Naive B cell (primary cell): ENCODE results near the gene PTAFR. TPM values are rescaled to one million over a fixed set of nuclear protein-coding genes. Genes with fewer than 3 reads are reported as not detected.

Experiments used
- ATAC-seq, 2 donors: fragments of 150-1000 bp; cut with Tn5 transposase; 2 replicates each; pipeline ENCODE4 v1.10.0; 2021; ENCODE audit warnings: low read depth in 2 of 2, mild to moderate bottlenecking in 2 of 2, moderate library complexity in 2 of 2
- DNase-seq: peaks from one replicate; pipeline ENCODE4 v3.0.0; 2022
- H3K27ac Mint-ChIP-seq, 6 donors: one replicate each; pipeline ENCODE4 v1.8.0; 2020 to 2022; ENCODE audit warnings: mild to moderate bottlenecking in 6 of 6, mixed read lengths in 6 of 6, moderate library complexity in 5 of 6, inconsistent platforms in 2 of 6
- H3K27me3 Mint-ChIP-seq, 3 donors: one replicate each; pipeline ENCODE4 v1.8.0; 2021 to 2022; ENCODE audit warnings: mixed read lengths in 3 of 3, mild to moderate bottlenecking in 1 of 3
- H3K36me3 Mint-ChIP-seq, 2 donors: one replicate each; pipeline ENCODE4 v1.8.0; 2020 to 2022; ENCODE audit warnings: mixed read lengths in 2 of 2, inconsistent platforms in 1 of 2, mild to moderate bottlenecking in 1 of 2
- H3K4me1 Mint-ChIP-seq, 3 donors: one replicate each; pipeline ENCODE4 v1.8.0; 2020 to 2022; ENCODE audit warnings: mixed read lengths in 3 of 3, inconsistent platforms in 1 of 3, mild to moderate bottlenecking in 1 of 3, moderate library complexity in 1 of 3
- H3K4me3 Mint-ChIP-seq, 8 donors: one replicate each; pipeline ENCODE4 v1.8.0; 2020 to 2022; ENCODE audit warnings: mild to moderate bottlenecking in 8 of 8, mixed read lengths in 8 of 8, moderate library complexity in 8 of 8, inconsistent platforms in 2 of 8
- H3K9me3 Mint-ChIP-seq, 7 donors: one replicate each; pipeline ENCODE4 v1.8.0; 2020 to 2022; ENCODE audit warnings: mixed read lengths in 7 of 7, mild to moderate bottlenecking in 5 of 7, inconsistent platforms in 2 of 7, moderate library complexity in 1 of 7
- polyA plus RNA-seq, 6 donors: library from polyadenylated mRNA; unstranded; fragments of 300-500 nt; fragmentation: Illumina TruSeq; gene quantifications; one replicate each; pipeline ENCODE4 v1.2.3, GENCODE V29; 2021; ENCODE audit warnings: low read depth in 6 of 6

Gene PTAFR, protein sequence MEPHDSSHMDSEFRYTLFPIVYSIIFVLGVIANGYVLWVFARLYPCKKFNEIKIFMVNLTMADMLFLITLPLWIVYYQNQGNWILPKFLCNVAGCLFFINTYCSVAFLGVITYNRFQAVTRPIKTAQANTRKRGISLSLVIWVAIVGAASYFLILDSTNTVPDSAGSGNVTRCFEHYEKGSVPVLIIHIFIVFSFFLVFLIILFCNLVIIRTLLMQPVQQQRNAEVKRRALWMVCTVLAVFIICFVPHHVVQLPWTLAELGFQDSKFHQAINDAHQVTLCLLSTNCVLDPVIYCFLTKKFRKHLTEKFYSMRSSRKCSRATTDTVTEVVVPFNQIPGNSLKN
- polyA plus RNA-seq, result 1 to 10 TPM; 2.2 to 6.9 (median 5.1) TPM

DNA sequence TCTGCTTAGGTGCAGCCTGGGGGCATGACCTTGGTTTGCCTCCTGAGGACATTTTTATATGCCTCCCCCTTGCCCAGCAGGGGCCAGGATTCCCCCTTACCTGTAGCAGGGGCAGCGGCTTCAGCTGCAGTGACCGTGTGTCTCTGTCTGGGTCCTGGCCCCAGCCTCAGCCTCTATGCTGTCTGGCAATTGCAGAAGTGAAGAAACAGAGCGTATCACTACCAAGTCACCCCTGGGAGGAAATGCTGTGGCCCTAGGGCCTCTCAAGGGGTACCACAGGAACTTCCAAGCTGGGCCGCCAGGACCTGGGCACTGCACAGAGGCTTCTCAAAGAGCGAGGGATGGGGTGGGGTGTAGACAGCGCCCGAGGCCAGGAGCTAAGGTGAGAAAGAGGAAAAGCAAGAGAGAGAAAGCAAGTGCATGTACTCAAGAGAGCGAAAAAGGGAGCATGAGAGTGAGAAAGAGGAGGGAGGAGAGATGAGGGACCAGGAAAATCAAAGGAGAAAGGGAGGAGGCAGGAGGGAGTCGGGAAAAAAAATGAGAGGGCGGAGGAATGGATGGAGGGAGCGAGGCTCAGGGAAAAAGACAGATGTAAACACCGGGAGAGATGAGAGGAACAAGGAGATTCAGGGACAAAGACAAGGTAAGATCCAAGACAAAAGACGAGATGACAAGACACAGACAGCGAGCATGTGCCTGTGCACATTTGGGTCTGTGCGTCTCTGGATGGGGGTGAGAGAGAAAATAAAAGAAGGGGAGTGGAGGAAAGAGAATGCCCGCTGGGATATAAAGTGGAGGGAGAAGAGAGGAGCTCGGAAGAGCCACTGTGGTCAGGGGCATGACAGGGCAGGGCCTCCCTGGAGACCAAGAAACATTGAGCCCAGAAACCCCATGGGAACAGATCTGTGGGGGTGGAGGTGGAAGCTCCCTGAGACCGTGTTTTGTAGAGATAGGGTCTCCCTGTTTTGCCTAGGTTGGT is at the start of gene PTAFR:
TSS of gene PTAFR (minus strand) at position 199 of the 979 bp plus-strand sequence. CDS start 25,669 bp downstream, outside the sequence.
- ATAC-seq (peak; percentile 66 to 73), DNase-seq (peak; percentile 79)
- Mint-ChIP-seq H3K4me1 (peaks cover 69 to 91% (median 87%) of the 10 kb centered on the region in 3 donors), H3K36me3 (no peaks in the 10 kb centered on the region), H3K27ac (peak within 1 kb of the TSS; percentile 71 to 93 (median 85)), H3K4me3 (peak within 1 kb of the TSS; percentile 57 to 98 (median 89)), H3K27me3 (no peaks in the 10 kb centered on the region), H3K9me3 (no peaks in the 10 kb centered on the region)

GRCh38 chr1:28213315-28213714 is 36.8 kb upstream of the PTAFR start:
- peak overlapping the region in 1 of 6 donors; percentile 14 for H3K27ac Mint-ChIP-seq
- no peak overlapping the region for H3K4me3 Mint-ChIP-seq
- H3K27me3 Mint-ChIP-seq, result no peaks in the 10 kb centered on the region
- ATAC-seq (no peak), DNase-seq (no peak)
- H3K4me1 Mint-ChIP-seq, result peaks cover 0 to 5% (median 3%) of the 10 kb centered on the region in 3 donors
- H3K36me3 Mint-ChIP-seq, result peaks cover 0 to 11% of the 10 kb centered on the region in 2 donors
- no peaks in the 10 kb centered on the region for H3K9me3 Mint-ChIP-seq

DNA sequence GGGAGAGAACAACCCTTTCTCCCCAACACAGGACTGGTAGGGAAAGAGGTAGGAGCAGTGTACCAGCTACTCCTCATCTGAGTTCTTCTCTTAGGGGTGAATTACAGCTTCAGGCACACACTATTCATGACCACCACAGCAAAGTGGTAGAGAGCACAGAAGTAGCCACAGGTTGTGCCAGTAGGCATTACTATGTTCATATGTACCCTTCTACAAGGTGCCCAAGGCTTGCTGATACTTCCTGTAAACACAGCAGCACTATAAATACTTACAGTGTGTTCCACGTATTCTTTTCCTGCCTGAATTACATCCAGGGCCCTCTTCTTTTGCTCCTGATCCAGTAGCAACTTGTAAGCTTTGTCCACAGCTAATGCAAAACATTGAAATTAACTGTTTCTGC is 33.2 kb upstream of the PTAFR start:
- H3K27ac Mint-ChIP-seq, result peak overlapping the region in 1 of 6 donors; percentile 16
- no peak for DNase-seq

DNA sequence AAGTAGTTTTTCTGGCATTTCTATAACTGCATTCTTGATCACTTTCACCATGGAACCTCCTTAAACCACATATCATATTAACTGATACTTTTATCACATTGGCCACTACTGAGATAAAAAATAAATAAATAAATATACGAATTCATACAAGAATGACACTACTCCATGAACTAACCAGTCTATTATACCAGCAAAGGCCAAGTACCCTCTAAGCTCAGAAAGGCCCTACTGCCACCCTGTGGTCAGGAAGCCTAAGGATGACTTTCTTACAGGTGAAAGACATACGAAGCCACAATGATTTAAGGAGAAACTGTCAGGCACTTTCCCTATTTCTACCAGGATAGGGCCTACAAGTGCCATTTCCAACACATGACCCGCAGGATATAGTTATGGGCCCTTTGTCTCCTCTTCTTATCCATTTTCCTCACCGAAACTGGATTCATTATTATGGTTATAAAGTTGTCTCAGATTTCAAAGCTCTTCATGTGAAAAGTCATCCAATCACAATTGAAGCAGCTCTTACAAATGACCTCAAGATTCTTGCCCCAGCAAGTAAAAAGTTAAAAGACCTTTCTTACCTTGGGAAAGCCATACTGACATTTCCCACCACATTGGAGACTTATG is 32.4 kb upstream of the PTAFR start:
- no peaks in the 10 kb centered on the region for H3K9me3 Mint-ChIP-seq
- peaks cover 0 to 5% (median 3%) of the 10 kb centered on the region in 3 donors for H3K4me1 Mint-ChIP-seq
- ATAC-seq (peak; percentile 83 to 91), DNase-seq (peak; percentile 61)
- H3K4me3 Mint-ChIP-seq, result no peak overlapping the region
- H3K36me3 Mint-ChIP-seq, result peaks cover 2 to 25% of the 10 kb centered on the region in 2 donors
- H3K27ac Mint-ChIP-seq, result peak overlapping the region in 2 of 6 donors; percentile 38 to 71
- no peaks in the 10 kb centered on the region for H3K27me3 Mint-ChIP-seq

More for the DNA sequence above, 33.2 kb upstream of the PTAFR start:
- no peak for ATAC-seq
- peaks cover 0 to 5% (median 3%) of the 10 kb centered on the region in 3 donors for H3K4me1 Mint-ChIP-seq
- H3K36me3 Mint-ChIP-seq, result peaks cover 0 to 22% of the 10 kb centered on the region in 2 donors
- no peaks in the 10 kb centered on the region for H3K27me3 Mint-ChIP-seq
- no peak overlapping the region for H3K4me3 Mint-ChIP-seq
- H3K9me3 Mint-ChIP-seq, result no peaks in the 10 kb centered on the region

DNA sequence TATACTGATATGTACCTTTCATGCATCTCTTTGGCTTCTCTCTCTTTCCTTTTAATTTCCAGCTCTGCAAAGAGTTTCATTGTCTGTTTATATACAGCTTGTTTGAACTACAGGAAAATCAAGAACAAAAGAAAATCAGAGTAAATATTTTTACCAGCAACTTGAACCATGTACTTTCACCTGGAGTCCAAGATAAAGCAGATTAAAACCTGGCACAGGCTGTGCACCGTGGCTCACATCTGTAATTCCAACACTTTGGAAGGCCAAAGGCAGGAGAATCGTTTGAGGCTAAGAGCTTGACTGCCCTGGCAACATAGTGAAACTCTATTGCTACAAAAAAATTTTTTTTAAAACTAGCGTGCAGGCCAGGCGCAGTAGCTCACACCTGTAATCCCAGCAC is 28.8 kb upstream of the PTAFR start:
- H3K4me3 Mint-ChIP-seq, result no peak overlapping the region
- DNase-seq (no peak), ATAC-seq (no peak)
- no peaks in the 10 kb centered on the region for H3K9me3 Mint-ChIP-seq
- peaks cover 23 to 39% of the 10 kb centered on the region in 2 donors for H3K36me3 Mint-ChIP-seq
- H3K27ac Mint-ChIP-seq, result no peak overlapping the region
- H3K27me3 Mint-ChIP-seq, result no peaks in the 10 kb centered on the region
- peaks cover under 1 to 13% (median 6%) of the 10 kb centered on the region in 3 donors for H3K4me1 Mint-ChIP-seq

- Mint-ChIP-seq H3K9me3 (no peaks in the 10 kb centered on the region), H3K27ac (peak overlapping the region in 4 of 6 donors; percentile 65 to 80 (median 68)), H3K27me3 (no peaks in the 10 kb centered on the region), H3K4me3 (peak overlapping the region in 2 of 8 donors; percentile 76 to 81), H3K36me3 (peaks cover 38 to 48% of the 10 kb centered on the region in 2 donors), H3K4me1 (peaks cover 20 to 32% (median 26%) of the 10 kb centered on the region in 3 donors)
- no peak for ATAC-seq
- no peak for DNase-seq
Measured at GRCh38 chr1:28200234-28200873, 23.9 kb upstream of the PTAFR start.

DNA sequence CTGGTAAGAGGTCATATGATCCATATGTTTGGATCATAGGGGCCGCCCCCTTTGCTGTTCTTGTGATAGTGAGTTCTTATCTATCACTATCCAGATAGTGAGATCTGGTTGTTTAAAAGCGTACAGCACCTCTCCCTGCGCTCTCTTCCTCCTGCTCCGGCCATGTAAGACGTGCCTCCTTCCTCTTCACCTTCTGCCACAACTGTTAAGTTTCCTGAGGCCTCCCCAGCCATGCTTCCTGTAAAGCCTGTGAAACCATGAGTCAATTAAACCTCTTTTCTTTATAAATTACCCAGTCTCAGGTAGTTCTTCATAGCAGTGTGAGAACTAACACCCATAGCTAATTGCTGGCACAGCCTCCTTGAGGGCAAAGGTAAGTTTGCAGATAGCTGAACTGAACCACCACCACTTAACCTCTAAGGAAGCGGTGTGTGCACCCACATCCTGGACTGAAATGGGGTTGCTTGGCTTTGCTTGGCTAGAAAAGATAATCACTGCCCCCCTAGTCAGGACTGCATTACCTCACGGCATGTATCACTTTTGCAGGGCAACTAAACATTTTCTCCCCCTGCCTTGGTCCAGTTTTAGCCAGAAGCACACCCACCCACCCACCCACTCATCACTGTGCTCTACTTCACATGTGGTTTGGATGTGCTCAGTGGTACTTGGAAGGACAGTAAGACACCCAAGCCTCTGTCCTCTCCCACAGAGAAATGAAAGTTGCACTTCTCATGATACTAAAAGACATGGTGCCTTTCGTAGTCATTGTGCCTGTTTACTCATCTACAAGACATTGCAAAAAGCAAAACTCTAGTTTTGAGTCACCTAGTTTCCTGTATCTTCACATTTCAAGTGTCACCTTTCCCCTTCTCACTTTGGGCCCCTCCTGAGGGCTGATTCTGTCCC is 23.1 kb upstream of the PTAFR start:
- peaks cover 20 to 32% (median 26%) of the 10 kb centered on the region in 3 donors for H3K4me1 Mint-ChIP-seq
- peak overlapping the region; percentile 10 to 80 (median 68) for H3K27ac Mint-ChIP-seq
- DNase-seq (no peak), ATAC-seq (peak; percentile 43 to 47)
- H3K36me3 Mint-ChIP-seq, result peaks cover 34 to 48% of the 10 kb centered on the region in 2 donors
- H3K4me3 Mint-ChIP-seq, result peak overlapping the region in 3 of 8 donors; percentile 5 to 81 (median 76)
- no peaks in the 10 kb centered on the region for H3K9me3 Mint-ChIP-seq
- no peaks in the 10 kb centered on the region for H3K27me3 Mint-ChIP-seq

DNA sequence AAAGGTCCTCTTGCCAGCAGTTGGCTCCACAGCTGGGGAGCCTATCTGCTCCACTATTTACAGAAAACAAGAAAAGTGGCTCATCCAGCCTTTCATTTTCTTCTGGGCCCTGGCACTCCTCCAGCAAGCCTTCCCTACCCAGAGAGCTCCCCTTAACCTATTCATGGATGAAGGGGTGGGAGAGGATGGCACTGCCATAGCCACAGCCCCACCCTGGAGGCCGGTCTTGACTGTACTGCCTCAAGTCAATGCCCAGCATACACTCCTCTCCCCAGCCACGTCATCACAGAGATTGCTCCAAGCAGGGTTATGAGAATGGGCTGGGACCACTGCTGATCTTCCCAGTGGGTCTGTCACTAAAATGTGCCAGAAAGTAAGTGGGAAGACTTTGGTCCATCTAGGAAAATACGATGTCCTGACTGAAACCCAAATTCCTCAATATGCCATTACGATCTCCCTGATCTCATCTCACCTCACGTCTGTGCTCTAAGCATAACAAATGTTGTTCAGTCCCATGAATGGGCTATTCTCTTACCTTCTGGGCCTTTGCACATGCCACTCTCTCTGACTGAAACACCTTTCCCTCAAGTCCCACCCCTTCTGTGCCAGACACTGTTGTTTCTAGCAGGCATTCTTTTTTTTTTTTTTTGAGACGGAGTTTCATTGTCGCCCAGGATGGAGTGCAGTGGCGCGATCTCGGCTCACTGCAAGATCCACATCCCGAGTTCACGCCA is 21.4 kb upstream of the PTAFR start:
- peak overlapping the region in 1 of 8 donors; percentile 37 for H3K4me3 Mint-ChIP-seq
- peaks cover 25 to 43% of the 10 kb centered on the region in 2 donors for H3K36me3 Mint-ChIP-seq
- peak overlapping the region in 2 of 6 donors; percentile 42 to 69 for H3K27ac Mint-ChIP-seq
- ATAC-seq (no peak), DNase-seq (no peak)
- peaks cover 24 to 32% (median 26%) of the 10 kb centered on the region in 3 donors for H3K4me1 Mint-ChIP-seq
- no peaks in the 10 kb centered on the region for H3K9me3 Mint-ChIP-seq
- no peaks in the 10 kb centered on the region for H3K27me3 Mint-ChIP-seq

DNA sequence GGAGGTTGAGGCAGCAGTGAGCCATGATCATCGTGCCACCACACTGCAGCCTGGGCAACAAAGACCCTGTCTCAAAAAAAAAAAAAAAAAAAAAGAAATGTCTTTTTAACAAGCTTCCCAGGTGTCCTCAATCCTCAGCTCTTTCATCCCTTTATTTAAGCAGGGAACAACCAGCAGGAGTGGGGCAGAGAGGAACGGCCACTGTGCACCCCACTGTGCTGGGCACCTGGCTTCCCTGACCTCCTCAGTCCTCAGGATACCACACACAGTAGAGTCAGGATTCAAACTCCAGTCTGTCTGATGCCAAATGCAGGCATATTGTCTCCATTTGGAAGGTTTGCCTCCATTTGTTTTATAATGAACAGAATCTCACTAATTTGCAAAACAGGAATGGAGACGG is 19.8 kb upstream of the PTAFR start:
- H3K36me3 Mint-ChIP-seq, result peaks cover 25 to 43% of the 10 kb centered on the region in 2 donors
- H3K27me3 Mint-ChIP-seq, result no peaks in the 10 kb centered on the region
- H3K27ac Mint-ChIP-seq, result peak overlapping the region in 2 of 6 donors; percentile 18 to 82
- H3K4me1 Mint-ChIP-seq, result peaks cover 24 to 32% (median 26%) of the 10 kb centered on the region in 3 donors
- ATAC-seq (no peak), DNase-seq (no peak)
- no peaks in the 10 kb centered on the region for H3K9me3 Mint-ChIP-seq
- H3K4me3 Mint-ChIP-seq, result no peak overlapping the region

GRCh38 chr1:28195780-28196179 is 19.3 kb upstream of the PTAFR start:
- Mint-ChIP-seq H3K27me3 (no peaks in the 10 kb centered on the region), H3K9me3 (no peaks in the 10 kb centered on the region), H3K4me1 (peaks cover 24 to 29% (median 26%) of the 10 kb centered on the region in 3 donors), H3K36me3 (peaks cover 19 to 38% of the 10 kb centered on the region in 2 donors), H3K27ac (no peak overlapping the region), H3K4me3 (no peak overlapping the region)
- ATAC-seq (no peak), DNase-seq (no peak)

DNA sequence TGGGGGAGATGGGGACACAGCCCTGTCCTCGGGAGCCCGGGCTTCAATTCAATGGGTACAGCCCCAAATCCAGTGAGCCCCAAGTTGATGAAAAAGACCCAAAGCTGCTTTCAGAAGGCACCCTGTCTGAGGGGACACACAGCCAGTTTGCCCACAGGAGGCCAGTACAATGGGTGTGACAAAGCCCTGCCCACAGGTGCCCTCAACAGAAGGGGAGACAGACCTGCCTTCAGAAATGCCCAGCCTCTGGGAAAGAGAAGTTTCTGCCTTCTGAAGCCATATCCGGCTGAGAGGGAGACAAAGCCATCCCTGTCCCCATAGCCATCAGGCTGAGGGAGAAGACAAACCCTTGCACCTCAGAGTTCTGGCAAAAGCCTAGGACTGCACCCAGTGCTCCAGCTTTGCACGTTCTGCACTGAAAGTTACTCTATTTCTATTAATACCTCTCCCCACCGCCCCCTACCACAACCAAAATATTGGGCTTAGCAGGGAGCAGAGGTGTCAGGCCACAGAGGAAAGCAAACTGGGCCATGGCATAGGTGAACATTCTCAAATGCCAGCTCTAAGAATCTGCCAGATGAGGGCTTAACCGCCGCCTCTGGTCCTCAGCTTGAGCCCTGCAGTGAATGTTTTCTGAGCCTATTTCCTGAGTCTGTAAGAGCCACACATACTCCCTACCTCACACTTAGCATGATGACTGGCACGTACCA is 18.0 kb upstream of the PTAFR start:
- no peak for DNase-seq
- Mint-ChIP-seq H3K9me3 (no peaks in the 10 kb centered on the region), H3K27me3 (no peaks in the 10 kb centered on the region), H3K4me3 (no peak overlapping the region), H3K4me1 (peaks cover 19 to 23% (median 20%) of the 10 kb centered on the region in 3 donors), H3K36me3 (peaks cover 10 to 27% of the 10 kb centered on the region in 2 donors), H3K27ac (no peak overlapping the region)
- no peak for ATAC-seq
